GM12801 (cell line): ENCODE data around the gene SEMA3B.

ENCODE experiments used
- TF ChIP-seq, protein P1 (sequence below): IDR thresholded peaks from one replicate; pipeline ENCODE4 v1.5.1; 2011; ENCODE audit warnings: control low read depth; ENCODE audit not compliant: insufficient read length; ENCODE audit errors: extremely low read depth

SEMA3B gene

DNA sequence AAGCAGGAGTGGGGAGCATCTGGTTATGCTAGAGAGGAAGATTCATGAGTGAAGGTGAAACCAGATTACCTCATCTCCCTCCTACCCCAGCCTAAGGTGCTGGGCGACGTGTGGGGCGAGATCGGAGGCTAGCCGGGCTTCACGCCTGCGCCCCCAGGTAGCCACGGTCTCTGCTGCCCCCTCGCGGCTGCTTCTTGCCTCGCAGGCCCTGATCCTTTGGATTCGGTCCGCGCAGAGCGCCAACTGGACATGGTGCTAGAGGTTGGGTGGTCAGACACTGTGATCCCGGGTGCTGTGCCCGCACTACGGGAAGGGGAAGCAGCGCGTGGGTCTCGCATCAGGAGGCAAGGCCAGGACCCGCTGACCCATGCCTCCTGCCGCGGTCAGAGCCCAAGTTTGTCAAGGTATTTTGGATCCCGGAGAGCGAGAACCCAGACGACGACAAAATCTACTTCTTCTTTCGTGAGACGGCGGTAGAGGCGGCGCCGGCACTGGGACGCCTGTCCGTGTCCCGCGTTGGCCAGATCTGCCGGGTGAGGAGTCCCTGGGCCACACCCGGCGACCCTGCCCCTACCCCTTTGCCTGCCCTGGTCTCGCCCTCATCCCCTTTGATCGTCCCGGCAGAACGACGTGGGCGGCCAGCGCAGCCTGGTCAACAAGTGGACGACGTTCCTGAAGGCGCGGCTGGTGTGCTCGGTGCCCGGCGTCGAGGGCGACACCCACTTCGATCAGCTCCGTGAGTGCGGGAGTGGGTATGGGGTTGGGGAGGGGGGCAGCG, 4.2 kb downstream of the SEMA3B start:
- TF ChIP-seq, protein P1, sequence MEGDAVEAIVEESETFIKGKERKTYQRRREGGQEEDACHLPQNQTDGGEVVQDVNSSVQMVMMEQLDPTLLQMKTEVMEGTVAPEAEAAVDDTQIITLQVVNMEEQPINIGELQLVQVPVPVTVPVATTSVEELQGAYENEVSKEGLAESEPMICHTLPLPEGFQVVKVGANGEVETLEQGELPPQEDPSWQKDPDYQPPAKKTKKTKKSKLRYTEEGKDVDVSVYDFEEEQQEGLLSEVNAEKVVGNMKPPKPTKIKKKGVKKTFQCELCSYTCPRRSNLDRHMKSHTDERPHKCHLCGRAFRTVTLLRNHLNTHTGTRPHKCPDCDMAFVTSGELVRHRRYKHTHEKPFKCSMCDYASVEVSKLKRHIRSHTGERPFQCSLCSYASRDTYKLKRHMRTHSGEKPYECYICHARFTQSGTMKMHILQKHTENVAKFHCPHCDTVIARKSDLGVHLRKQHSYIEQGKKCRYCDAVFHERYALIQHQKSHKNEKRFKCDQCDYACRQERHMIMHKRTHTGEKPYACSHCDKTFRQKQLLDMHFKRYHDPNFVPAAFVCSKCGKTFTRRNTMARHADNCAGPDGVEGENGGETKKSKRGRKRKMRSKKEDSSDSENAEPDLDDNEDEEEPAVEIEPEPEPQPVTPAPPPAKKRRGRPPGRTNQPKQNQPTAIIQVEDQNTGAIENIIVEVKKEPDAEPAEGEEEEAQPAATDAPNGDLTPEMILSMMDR = no peak

DNA sequence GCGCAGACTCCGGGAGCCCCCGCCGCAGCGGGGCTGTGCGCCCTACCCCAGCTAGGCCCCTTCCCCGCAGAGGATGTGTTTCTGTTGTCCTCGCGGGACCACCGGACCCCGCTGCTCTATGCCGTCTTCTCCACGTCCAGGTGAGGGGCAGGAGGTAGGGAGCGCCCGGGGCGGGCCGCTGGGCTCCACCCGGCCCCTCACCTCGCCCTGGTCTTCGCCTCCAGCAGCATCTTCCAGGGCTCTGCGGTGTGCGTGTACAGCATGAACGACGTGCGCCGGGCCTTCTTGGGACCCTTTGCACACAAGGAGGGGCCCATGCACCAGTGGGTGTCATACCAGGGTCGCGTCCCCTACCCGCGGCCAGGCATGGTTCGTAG, 4.7 kb downstream of the SEMA3B start:
- TF ChIP-seq, protein P1 = no peak

DNA sequence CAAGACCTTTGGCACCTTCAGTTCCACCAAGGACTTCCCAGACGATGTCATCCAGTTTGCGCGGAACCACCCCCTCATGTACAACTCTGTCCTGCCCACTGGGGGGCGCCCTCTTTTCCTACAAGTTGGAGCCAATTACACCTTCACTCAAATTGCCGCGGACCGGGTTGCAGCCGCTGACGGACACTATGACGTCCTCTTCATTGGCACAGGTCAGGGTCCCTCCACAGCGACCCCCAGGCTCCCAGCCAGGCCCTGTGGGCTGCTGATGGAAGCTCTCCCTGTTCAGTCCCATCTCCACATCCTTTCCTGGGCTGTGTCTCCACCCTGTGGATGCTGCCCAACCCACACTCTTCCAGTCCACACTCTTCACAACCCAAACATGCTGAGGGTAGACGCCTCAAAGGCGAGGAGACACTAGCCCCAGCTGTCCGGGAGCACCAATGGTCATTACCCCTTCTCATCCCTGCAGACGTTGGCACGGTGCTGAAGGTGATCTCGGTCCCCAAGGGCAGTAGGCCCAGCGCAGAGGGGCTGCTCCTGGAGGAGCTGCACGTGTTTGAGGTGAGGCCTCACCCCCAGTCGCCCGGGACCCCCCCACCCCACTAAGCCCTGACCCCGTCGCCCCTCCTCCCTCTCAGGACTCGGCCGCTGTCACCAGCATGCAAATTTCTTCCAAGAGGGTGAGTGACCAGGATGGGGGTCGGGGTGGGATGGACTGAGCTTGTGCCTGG, 5.6 kb downstream of the SEMA3B start:
- TF ChIP-seq, protein P1 = no peak

DNA sequence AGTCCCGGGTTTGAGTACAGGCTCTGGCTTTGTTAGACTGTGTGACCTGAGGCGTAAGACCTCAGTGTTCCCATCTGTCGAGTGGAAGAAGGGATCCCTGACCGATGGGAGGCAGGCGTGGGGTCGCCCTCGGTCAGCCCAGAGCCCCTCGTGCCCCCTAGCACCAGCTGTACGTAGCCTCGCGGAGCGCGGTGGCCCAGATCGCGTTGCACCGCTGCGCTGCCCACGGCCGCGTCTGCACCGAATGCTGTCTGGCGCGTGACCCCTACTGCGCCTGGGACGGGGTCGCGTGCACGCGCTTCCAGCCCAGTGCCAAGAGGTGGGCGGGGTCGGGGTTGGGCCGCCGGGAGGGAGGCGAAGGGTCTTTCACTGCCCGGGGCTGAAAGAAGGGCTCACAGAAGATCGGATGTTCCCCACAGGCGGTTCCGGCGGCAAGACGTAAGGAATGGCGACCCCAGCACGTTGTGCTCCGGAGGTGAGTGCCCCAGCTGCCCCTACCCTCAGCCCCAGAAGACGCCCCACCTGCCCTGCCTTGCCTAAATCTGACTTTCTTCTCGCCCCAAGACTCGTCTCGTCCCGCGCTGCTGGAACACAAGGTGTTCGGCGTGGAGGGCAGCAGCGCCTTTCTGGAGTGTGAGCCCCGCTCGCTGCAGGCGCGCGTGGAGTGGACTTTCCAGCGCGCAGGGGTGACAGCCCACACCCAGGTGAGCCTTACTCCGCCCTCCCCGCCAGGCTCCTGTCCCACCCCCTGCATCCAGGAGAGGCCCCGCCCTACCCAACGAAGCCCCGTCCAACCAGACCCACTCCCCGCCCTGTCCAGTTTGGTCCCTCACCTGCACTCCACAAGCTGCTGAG, 6.4 kb downstream of the SEMA3B start:
- TF ChIP-seq, protein P1 = no peak

DNA sequence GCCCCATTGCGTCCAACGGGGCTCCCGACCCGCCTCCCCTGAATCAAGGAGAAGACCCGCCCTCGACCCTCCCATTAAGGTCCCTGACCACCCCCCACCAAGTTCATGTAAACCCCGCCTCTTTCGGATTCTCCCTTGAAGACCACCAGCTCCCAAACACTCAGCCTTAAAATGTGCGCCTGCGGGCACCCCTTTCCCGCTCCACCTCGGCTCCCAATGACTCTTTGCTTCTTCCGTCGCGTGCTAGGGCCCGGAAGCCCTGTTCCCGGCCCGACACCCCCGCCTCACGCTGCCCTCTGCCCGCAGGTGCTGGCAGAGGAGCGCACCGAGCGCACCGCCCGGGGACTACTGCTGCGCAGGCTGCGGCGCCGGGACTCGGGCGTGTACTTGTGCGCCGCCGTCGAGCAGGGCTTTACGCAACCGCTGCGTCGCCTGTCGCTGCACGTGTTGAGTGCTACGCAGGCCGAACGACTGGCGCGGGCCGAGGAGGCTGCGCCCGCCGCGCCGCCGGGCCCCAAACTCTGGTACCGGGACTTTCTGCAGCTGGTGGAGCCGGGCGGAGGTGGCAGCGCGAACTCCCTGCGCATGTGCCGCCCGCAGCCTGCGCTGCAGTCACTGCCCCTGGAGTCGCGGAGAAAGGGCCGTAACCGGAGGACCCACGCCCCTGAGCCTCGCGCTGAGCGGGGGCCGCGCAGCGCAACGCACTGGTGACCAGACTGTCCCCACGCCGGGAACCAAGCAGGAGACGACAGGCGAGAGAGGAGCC, 7.2 kb downstream of the SEMA3B start:
- TF ChIP-seq, protein P1 = no peak

DNA sequence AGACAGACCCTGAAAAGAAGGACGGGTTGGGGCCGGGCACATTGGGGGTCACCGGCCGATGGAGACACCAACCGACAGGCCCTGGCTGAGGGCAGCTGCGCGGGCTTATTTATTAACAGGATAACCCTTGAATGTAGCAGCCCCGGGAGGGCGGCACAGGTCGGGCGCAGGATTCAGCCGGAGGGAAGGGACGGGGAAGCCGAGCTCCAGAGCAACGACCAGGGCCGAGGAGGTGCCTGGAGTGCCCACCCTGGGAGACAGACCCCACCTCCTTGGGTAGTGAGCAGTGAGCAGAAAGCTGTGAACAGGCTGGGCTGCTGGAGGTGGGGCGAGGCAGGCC, 7.8 kb downstream of the SEMA3B start:
- TF ChIP-seq, protein P1 = no peak
